NT2/D1 (cell line): Measurements from ENCODE around the gene CREB3.

Experiments used
- SUZ12 ChIP-seq: IDR thresholded peaks from 2 replicates; pipeline ENCODE4 v1.6.1; 2011; ENCODE audit not compliant: insufficient read length, insufficient read depth; ENCODE audit errors: extremely low read depth
- YY1 ChIP-seq: IDR thresholded peaks from 2 replicates; pipeline ENCODE4 v1.6.1; 2011; ENCODE audit not compliant: insufficient read length, insufficient read depth

DNA sequence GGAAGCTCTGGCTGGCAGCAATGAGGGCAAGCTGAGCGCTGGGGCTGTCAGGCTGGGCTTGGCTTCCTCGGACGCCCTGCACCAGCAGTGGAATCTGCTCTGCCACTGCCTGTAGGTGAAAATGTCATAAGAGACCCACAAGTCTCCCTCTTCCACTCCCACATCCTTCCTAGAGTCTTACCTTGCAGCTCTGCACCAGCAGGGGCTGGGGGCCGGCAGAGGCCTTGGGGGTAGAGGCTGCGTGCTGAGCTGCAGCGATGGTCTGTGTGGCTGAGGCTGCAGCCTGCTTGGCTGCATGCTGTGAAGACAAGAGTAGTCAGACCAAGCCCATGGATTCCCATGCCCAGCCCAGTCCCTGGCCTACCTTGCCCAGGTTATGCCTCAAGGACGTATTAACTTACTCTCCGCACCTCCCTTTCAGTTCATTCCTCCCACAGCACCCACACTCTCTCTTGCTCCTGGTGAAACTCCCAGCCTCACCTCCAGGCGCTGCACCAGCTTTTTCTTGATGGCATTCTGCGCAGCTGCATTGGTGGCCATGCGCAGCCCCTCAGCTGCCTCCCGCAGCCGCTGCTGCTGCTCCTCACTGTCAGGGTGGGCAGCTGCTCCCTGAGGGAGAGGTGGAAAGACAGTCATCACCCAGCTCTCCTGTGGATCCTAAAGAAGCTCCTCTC lies 17.8 kb upstream of the CREB3 start:
- TF ChIP-seq YY1 = no peak
- no peak for TF ChIP-seq SUZ12
